HEK293T (cell line): ENCODE measurements around the gene NECTIN1.

ENCODE experiments used
- CTCF ChIA-PET: fragments of 350-600 bp; formaldehyde crosslinking; extraction: SDS; loops from one replicate; lab custom pipeline; 2021; ENCODE audit warnings: antibody characterized with exemption, inconsistent platforms; lab: Yijun Ruan, JAX
- POLR2A ChIA-PET: fragments of 350-600 bp; formaldehyde crosslinking; extraction: SDS; loops from one replicate; lab custom pipeline; 2020; ENCODE audit warnings: antibody characterized with exemption, inconsistent platforms; lab: Yijun Ruan, JAX
- DNase-seq: peaks from one replicate; pipeline ENCODE4 v3.0.0; 2012; ENCODE audit warnings: mixed read lengths; ENCODE audit errors: extremely low spot score
- ARNT ChIP-seq: fragments of 450-650 bp; IDR thresholded peaks from 2 replicates; pipeline ENCODE4 v1.6.1; 2017; ENCODE audit warnings: mild to moderate bottlenecking
- BHLHE40 ChIP-seq: fragments of 450-650 bp; IDR thresholded peaks from 2 replicates; pipeline ENCODE4 v1.6.1; 2016; ENCODE audit warnings: mild to moderate bottlenecking, moderate library complexity, borderline replicate concordance
- CTBP1 ChIP-seq: fragments of 450-650 bp; IDR thresholded peaks from 2 replicates; pipeline ENCODE4 v1.6.1; 2016; ENCODE audit warnings: borderline replicate concordance
- ELF4 ChIP-seq: fragments of 450-650 bp; IDR thresholded peaks from 2 replicates; pipeline ENCODE4 v1.6.1; 2017; ENCODE audit warnings: antibody characterized with exemption
- FOXA1 ChIP-seq: fragments of 450-650 bp; IDR thresholded peaks from 2 replicates; pipeline ENCODE4 v1.6.1; 2016; ENCODE audit warnings: mild to moderate bottlenecking
- FOXK2 ChIP-seq: fragments of 450-650 bp; IDR thresholded peaks from 2 replicates; pipeline ENCODE4 v1.6.1; 2016; ENCODE audit warnings: mild to moderate bottlenecking
- FOXM1 ChIP-seq: fragments of 450-650 bp; IDR thresholded peaks from 2 replicates; pipeline ENCODE4 v1.6.1; 2017; ENCODE audit warnings: mild to moderate bottlenecking, borderline replicate concordance
- HDGF ChIP-seq: fragments of 450-650 bp; IDR thresholded peaks from 2 replicates; pipeline ENCODE4 v1.6.1; 2017; ENCODE audit warnings: antibody characterized with exemption, borderline replicate concordance
- L3MBTL2 ChIP-seq: fragments of 450-650 bp; conservative IDR thresholded peaks from 2 replicates; pipeline ENCODE4 v1.6.1; 2016; ENCODE audit warnings: mild to moderate bottlenecking
- LEF1 ChIP-seq: fragments of 450-650 bp; IDR thresholded peaks from 2 replicates; pipeline ENCODE4 v1.6.1; 2017; ENCODE audit warnings: mild to moderate bottlenecking, borderline replicate concordance
- NFRKB ChIP-seq: fragments of 450-650 bp; IDR thresholded peaks from 2 replicates; pipeline ENCODE4 v1.6.1; 2016; ENCODE audit warnings: mild to moderate bottlenecking, moderate library complexity
- PKNOX1 ChIP-seq: fragments of 450-650 bp; IDR thresholded peaks from 2 replicates; pipeline ENCODE4 v1.6.1; 2016
- SP1 ChIP-seq: fragments of 450-650 bp; IDR thresholded peaks from 2 replicates; pipeline ENCODE4 v1.6.1; 2017
- SUZ12 ChIP-seq: fragments of 450-650 bp; IDR thresholded peaks from 2 replicates; pipeline ENCODE4 v1.6.1; 2016; ENCODE audit warnings: mild to moderate bottlenecking
- TARDBP ChIP-seq: fragments of 450-650 bp; IDR thresholded peaks from 2 replicates; pipeline ENCODE4 v1.6.1; 2016
- ZNF384 ChIP-seq: fragments of 450-650 bp; IDR thresholded peaks from 2 replicates; pipeline ENCODE4 v1.6.1; 2016

Gene NECTIN1

GRCh38 chr11:119673759-119674336 is 55.2 kb downstream of the NECTIN1 start:
- TF ChIP-seq L3MBTL2, result no peak
- ChIA-PET POLR2A (interaction anchor here (0.6 to 1.1 kb wide), 2 partner anchors 55 to 218 kb away, joined by 3 read pairs; partner anchors contain the start of gene NECTIN1), CTCF (interaction anchor here (0.6 to 0.9 kb wide), 3 partner anchors 34 to 435 kb away, joined by 3 to 4 read pairs (median 3); no protein-coding TSS in a partner anchor)
- DNase-seq, result no peak

- DNase-seq, result no peak
- CTCF ChIA-PET, result interaction anchor here (0.6 to 0.7 kb wide), 2 partner anchors 35 to 73 kb away, joined by 3 read pairs; no protein-coding TSS in a partner anchor
- TF ChIP-seq BHLHE40 (no peak), ELF4 (no peak), L3MBTL2 (no peak), NFRKB (no peak), CTBP1 (no peak), SP1 (no peak), FOXK2 (no peak), FOXA1 (no peak), ARNT (no peak), LEF1 (no peak), ZNF384 (no peak), SUZ12 (no peak), FOXM1 (no peak), HDGF (no peak)
- POLR2A ChIA-PET, result no interaction called here
These were observed 55.8 kb downstream of the NECTIN1 start for GRCh38 chr11:119673052-119673758.

- POLR2A ChIA-PET, result no interaction called here
- DNase-seq, result no peak
- CTCF ChIA-PET, result no interaction called here
- TF ChIP-seq BHLHE40 (no peak), NFRKB (no peak), ARNT (no peak)
These were observed 56.4 kb downstream of the NECTIN1 start for GRCh38 chr11:119672597-119672996.

GRCh38 chr11:119671561-119672015 is 57.4 kb downstream of the NECTIN1 start:
- no peak for TF ChIP-seq TARDBP
- no peak for TF ChIP-seq SUZ12
- TF ChIP-seq BHLHE40, result no peak
- no peak for TF ChIP-seq NFRKB
- no peak for TF ChIP-seq ELF4
- no peak for TF ChIP-seq FOXK2
- CTCF ChIA-PET, result no interaction called here
- no peak for DNase-seq
- POLR2A ChIA-PET, result no interaction called here

GRCh38 chr11:119671051-119671450 is 57.9 kb downstream of the NECTIN1 start:
- ChIA-PET POLR2A (no interaction called here), CTCF (no interaction called here)
- DNase-seq, result no peak
- TF ChIP-seq FOXM1 (no peak), HDGF (no peak), ARNT (no peak), FOXK2 (no peak), CTBP1 (no peak), ELF4 (no peak)

GRCh38 chr11:119669487-119669886 is 59.5 kb downstream of the NECTIN1 start:
- ChIA-PET CTCF (interaction anchor here (0.7 kb wide), 1 partner anchor 58 kb away, joined by 5 read pairs; no protein-coding TSS in a partner anchor), POLR2A (no interaction called here)
- TF ChIP-seq FOXM1 (no peak), L3MBTL2 (no peak), PKNOX1 (no peak), FOXA1 (no peak), SP1 (no peak), BHLHE40 (no peak), ZNF384 (no peak), SUZ12 (no peak), ARNT (no peak), CTBP1 (no peak), FOXK2 (no peak), LEF1 (no peak), TARDBP (no peak), ELF4 (no peak), NFRKB (no peak), HDGF (no peak)
- no peak for DNase-seq

- CTCF ChIA-PET, result no interaction called here
- no peak for DNase-seq
These were observed 60.3 kb downstream of the NECTIN1 start for GRCh38 chr11:119668676-119669075.

More at GRCh38 chr11:119668676-119669075, 60.3 kb downstream of the NECTIN1 start:
- POLR2A ChIA-PET, result no interaction called here
- TF ChIP-seq ARNT (no peak), CTBP1 (no peak), LEF1 (no peak), NFRKB (no peak), TARDBP (no peak), ZNF384 (no peak), FOXK2 (no peak), SUZ12 (no peak), ELF4 (no peak), SP1 (no peak), BHLHE40 (no peak), FOXM1 (no peak), PKNOX1 (no peak), FOXA1 (no peak), HDGF (no peak), L3MBTL2 (no peak)
